A673 (cell line): ENCODE data around the gene CHCHD3. TPM values are rescaled to one million over a fixed set of nuclear protein-coding genes. Genes with fewer than 3 reads are reported as not detected.
"Not testable (repeated sequence)": the region's sequence is repeated elsewhere in the genome, so short reads cannot be mapped to it uniquely, and the experiment has no call there.

ENCODE experiments used
- BruUV-seq: library from RNA; stranded (reverse); fragments of 400-500 nt; replicated peaks from 2 replicates; lab custom pipeline; 2021; lab: Mats Ljungman, UMichigan
- CTCF ChIA-PET: fragments of 300-600 bp; sonication (Branson Sonifier 250); formaldehyde crosslinking; loops from one replicate; lab custom pipeline; 2022; ENCODE audit warnings: antibody characterized with exemption; lab: Charles Lee
- POLR2A ChIA-PET: fragments of 300-600 bp; sonication (Branson Sonifier 250); formaldehyde crosslinking; loops from one replicate; lab custom pipeline; 2022; ENCODE audit warnings: antibody characterized with exemption; ENCODE audit not compliant: low non-redundant PET; lab: Charles Lee
- DNase-seq: peaks from one replicate; pipeline ENCODE4 v3.0.0-alpha.2; 2015; ENCODE audit warnings: low spot score
- H3K27ac ChIP-seq: fragments of 200-600 bp; sonication (generic); 2 replicates; pipeline ENCODE4 v1.5.1; 2016; ENCODE audit warnings: mixed run types, low read depth, mild to moderate bottlenecking, mixed read lengths, antibody characterized with exemption, low read length; ENCODE audit not compliant: poor library complexity, severe bottlenecking
- H3K27me3 ChIP-seq: fragments of 200-600 bp; sonication (generic); replicated peaks from 2 replicates; pipeline ENCODE4 v1.6.1; 2017; ENCODE audit warnings: mixed run types, low read depth, mild to moderate bottlenecking, mixed read lengths, antibody characterized with exemption, low read length; ENCODE audit not compliant: insufficient read depth, poor library complexity
- H3K36me3 ChIP-seq: fragments of 200-600 bp; sonication (generic); 2 replicates; pipeline ENCODE4 v1.6.1; 2016; ENCODE audit warnings: mixed run types, mild to moderate bottlenecking, mixed read lengths, antibody characterized with exemption, low read length; ENCODE audit not compliant: insufficient read depth, poor library complexity, severe bottlenecking
- H3K4me1 ChIP-seq: fragments of 200-600 bp; sonication (generic); 2 replicates; pipeline ENCODE4 v1.6.1; 2017; ENCODE audit warnings: mixed run types, mild to moderate bottlenecking, mixed read lengths, antibody characterized with exemption, low read length; ENCODE audit not compliant: insufficient read depth, poor library complexity, severe bottlenecking
- H3K4me3 ChIP-seq: fragments of 200-600 bp; sonication (generic); 2 replicates; pipeline ENCODE4 v1.5.1; 2016; ENCODE audit warnings: low read depth, mixed run types, mild to moderate bottlenecking, mixed read lengths, low read length; ENCODE audit not compliant: poor library complexity, severe bottlenecking
- H3K9me3 ChIP-seq: fragments of 200-600 bp; sonication (generic); 2 replicates; pipeline ENCODE4 v1.6.1; 2016; ENCODE audit warnings: mixed run types, low read depth, mild to moderate bottlenecking, mixed read lengths, antibody characterized with exemption, low read length; ENCODE audit not compliant: poor library complexity, severe bottlenecking
- EZH2 ChIP-seq: fragments of 200-600 bp; sonication (generic); IDR thresholded peaks from 2 replicates; pipeline ENCODE4 v1.6.1; 2017; ENCODE audit warnings: borderline replicate concordance, low read depth, mild to moderate bottlenecking, mixed read lengths, antibody characterized with exemption, low read length; ENCODE audit not compliant: poor library complexity, severe bottlenecking
- intact Hi-C: fragments of 100-400 bp; cut with micrococcal nuclease; formaldehyde crosslinking; loops from one replicate; pipeline ENCODE4 v1.10.0; 2022; ENCODE audit not compliant: unreplicated experiment
- total RNA-seq: library from RNA; stranded (reverse); gene quantifications from 2 replicates; pipeline ENCODE4 v1.2.3, GENCODE V29; 2021
- TF ChIP-seq, protein P1 (sequence below): fragments of 300-800, 200-600 bp; sonication (generic); conservative IDR thresholded peaks from 2 replicates; pipeline ENCODE4 v1.5.1; 2017; ENCODE audit warnings: low read depth, mild to moderate bottlenecking, antibody characterized with exemption, low read length, moderate library complexity, mixed read lengths

The CHCHD3 gene
- total RNA-seq, 1 experiment from 2014 or later = 128 TPM

DNA sequence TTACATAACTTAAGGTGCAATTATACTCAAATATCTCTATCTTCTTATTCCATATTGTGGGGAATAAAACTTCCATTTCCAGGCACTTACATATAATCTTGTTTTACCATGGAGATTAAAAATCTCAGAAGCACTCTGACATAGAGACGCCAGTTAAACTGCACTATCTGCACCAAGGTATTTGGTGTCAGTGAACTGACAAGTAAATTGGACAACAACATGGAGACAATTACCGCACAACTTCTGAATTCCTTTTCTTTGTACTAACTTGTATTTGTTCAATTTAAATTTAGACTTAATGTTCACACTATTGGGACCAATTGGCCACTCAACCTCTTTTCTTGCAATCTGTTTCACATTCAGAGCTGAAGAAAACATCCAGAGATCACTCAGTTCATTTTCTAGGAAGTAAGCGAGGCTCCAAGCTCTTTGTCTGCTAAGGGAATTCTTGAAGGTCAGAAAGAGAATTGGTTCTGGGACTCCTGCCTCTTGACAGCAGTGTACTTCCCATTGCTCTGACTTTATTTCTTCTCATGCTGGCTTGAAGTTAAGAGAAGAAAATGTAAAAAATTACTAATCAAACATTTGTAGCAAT, 184.7 kb downstream of the CHCHD3 start:
- no peak for TF ChIP-seq EZH2
- TF ChIP-seq, protein P1, sequence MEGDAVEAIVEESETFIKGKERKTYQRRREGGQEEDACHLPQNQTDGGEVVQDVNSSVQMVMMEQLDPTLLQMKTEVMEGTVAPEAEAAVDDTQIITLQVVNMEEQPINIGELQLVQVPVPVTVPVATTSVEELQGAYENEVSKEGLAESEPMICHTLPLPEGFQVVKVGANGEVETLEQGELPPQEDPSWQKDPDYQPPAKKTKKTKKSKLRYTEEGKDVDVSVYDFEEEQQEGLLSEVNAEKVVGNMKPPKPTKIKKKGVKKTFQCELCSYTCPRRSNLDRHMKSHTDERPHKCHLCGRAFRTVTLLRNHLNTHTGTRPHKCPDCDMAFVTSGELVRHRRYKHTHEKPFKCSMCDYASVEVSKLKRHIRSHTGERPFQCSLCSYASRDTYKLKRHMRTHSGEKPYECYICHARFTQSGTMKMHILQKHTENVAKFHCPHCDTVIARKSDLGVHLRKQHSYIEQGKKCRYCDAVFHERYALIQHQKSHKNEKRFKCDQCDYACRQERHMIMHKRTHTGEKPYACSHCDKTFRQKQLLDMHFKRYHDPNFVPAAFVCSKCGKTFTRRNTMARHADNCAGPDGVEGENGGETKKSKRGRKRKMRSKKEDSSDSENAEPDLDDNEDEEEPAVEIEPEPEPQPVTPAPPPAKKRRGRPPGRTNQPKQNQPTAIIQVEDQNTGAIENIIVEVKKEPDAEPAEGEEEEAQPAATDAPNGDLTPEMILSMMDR = no peak
- H3K9me3 ChIP-seq = peaks cover 6% of the 10 kb centered on the region
- ChIA-PET CTCF (no interaction called here), POLR2A (no interaction called here)
- H3K27me3 ChIP-seq = no peaks in the 10 kb centered on the region
- H3K36me3 ChIP-seq = no peaks in the 10 kb centered on the region
- DNase-seq = no peak
- intact Hi-C loops = no loop called here
- no peak overlapping the region for H3K27ac ChIP-seq
- no TSS peak for BruUV-seq
- H3K4me1 ChIP-seq = no peaks in the 10 kb centered on the region
- no peak overlapping the region for H3K4me3 ChIP-seq

- intact Hi-C loops = no loop called here
- TF ChIP-seq, protein P1 = no peak
- no peak for DNase-seq
- H3K4me1 ChIP-seq = no peaks in the 10 kb centered on the region
- no peaks in the 10 kb centered on the region for H3K36me3 ChIP-seq
- CTCF ChIA-PET = no interaction called here
- H3K27me3 ChIP-seq = no peaks in the 10 kb centered on the region
- H3K9me3 ChIP-seq = peaks cover 6% of the 10 kb centered on the region
- POLR2A ChIA-PET = no interaction called here
- no peak overlapping the region for H3K4me3 ChIP-seq
- no peak overlapping the region for H3K27ac ChIP-seq
- no TSS peak for BruUV-seq
Observed at GRCh38 chr7:132895231-132895630, 186.7 kb downstream of the CHCHD3 start.

- intact Hi-C loops = no loop called here
- no peak for DNase-seq
- Histone ChIP-seq H3K4me3 (no peak overlapping the region), H3K9me3 (peaks cover 6% of the 10 kb centered on the region), H3K27me3 (no peaks in the 10 kb centered on the region), H3K36me3 (no peaks in the 10 kb centered on the region), H3K4me1 (no peaks in the 10 kb centered on the region), H3K27ac (no peak overlapping the region)
- ChIA-PET POLR2A (no interaction called here), CTCF (no interaction called here)
- no TSS peak for BruUV-seq
- TF ChIP-seq, protein P1 = no peak
- TF ChIP-seq EZH2 = no peak
Observed at GRCh38 chr7:132893560-132893959, 188.3 kb downstream of the CHCHD3 start.

DNA sequence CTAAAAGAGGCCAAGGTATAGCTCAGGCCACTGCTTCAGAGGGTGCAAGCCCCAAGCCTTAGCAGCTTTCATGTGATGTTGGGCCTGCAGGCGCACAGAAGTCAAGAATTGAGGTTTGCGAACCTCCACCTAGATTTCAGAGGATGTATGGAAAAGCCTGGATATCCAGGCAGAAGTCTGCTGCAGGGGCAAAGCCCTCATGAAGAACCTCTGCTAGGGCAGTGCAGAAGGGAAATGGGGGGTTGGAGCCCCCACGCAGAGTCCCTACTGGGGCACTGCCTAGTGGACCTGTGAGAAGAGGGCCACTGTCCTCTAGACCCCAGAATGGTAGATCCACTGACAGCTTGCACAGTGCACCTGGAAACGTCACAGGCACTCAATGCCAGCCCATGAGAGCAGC, 189.1 kb downstream of the CHCHD3 start:
- POLR2A ChIA-PET, intact Hi-C loops, H3K9me3 ChIP-seq: not testable (repeated sequence)

More for the DNA sequence above, 189.1 kb downstream of the CHCHD3 start:
- BruUV-seq, CTCF ChIA-PET, H3K27ac ChIP-seq, H3K27me3 ChIP-seq, DNase-seq, H3K4me3 ChIP-seq, H3K4me1 ChIP-seq, H3K36me3 ChIP-seq: not testable (repeated sequence)
